Activated CD4-positive, alpha-beta T cell treated with anti-CD3 and anti-CD28 coated beads, Interleukin-2, Interleukin-6, amounts not matched to agents 100 ng/mL and 50 ng/mL, durations not matched to agents 16 hours and 8 hours (primary cell): ENCODE results near the gene WDR5.

Source experiments
- DNase-seq: peaks from one replicate; pipeline ENCODE4 v3.0.0-alpha.2; 2020

The WDR5 gene

DNA sequence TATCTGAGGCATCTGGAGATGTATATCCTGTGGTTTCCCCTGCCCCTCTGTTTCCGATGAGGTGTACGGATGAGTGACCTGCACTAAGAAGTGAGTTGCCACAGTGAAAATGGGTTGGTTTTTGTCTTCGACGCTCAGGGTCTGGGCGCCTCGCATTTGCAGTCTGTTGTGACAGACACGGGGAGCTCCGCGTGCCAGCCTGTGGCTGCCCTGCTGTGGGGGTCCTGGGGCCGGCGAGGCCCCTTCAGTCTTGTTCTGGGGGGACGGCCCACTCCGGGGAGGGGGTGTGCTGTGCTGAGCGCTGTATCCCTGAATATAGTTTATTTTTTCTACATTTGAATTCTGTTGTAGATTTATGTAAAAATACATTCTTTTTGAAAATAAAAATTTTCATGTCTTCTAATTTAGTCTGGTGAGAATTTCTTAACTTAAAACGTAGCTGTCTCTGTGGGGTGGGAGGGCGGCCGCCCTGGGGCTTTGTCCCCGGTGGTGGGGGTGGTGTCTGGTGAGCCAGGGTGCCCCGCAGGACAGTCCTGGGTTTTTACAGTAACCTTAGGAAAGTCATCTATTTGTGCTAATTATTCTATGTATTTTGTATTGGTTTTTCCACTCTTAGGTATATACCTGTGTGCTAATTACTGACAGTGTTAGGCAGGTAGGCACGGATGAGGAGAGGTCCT, 23.8 kb downstream of the WDR5 start:
- no peak for DNase-seq

DNA sequence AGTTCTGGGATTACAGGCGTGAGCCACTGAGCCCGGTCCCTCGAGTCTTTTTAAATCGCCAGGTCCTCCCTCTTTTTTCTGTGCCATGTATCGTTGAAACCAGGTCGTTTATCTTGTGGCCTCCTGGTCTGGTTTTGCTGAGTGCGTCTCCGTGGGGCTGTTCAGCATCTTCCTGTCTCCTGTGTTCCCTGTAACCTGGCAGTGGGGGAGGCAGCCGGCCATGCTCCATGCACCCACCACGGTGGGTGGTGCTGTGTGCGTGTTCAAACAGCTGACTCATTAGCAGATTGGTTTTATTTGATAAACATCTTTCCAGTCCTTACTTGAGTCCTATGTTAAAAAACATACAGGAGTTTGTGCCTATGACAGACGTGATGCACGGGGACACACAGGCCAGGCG, 25.8 kb downstream of the WDR5 start:
- DNase-seq = no peak

DNA sequence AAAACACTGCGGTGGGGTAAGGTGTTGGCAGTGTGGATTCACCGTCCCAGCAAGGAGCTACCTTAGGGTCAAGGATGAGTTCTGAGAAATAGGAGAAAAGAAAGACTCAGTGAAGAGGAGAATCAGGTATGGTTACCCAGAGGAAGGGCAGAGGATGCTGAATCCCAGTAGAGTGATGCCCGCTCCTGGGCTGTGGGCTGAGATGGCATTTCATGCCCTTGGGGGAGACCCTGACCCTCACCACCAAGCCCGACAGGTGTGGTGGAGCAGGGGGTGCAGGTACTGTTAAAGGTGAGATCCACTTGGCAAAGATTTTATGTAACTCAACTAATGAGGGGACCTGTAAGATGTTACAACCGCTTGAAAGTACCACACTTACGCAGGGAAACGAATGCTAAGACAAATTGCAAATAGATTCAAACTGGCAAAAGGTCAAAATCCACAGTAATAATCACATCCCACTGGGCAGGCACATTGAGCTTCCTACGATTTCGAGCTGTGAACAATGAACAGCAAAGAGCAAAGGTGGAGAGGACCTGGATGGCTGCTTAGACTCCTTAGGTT, 26.4 kb downstream of the WDR5 start:
- no peak for DNase-seq

DNA sequence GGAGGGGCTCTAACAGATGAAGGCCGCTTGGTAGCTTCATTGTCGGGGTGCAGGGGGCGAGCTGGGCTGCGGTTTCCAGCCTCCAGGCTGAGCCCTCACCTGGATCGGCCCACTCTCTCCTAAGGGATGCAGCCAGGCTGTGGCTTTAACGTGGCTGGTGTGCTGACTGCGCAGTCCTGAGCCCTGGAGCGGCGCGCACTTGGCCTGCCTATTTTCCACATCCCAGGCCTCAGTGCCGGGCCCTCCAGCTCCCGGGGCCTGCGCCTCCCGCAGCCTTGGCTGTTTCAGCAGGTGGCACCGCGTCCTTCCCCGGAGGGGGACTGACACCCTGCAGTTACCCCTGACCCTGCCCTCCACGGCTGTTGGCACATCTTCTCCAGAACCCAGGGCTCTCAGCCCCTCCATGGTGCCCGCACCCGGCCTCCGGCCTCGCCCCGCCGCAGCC, 27.1 kb downstream of the WDR5 start:
- DNase-seq = no peak

DNA sequence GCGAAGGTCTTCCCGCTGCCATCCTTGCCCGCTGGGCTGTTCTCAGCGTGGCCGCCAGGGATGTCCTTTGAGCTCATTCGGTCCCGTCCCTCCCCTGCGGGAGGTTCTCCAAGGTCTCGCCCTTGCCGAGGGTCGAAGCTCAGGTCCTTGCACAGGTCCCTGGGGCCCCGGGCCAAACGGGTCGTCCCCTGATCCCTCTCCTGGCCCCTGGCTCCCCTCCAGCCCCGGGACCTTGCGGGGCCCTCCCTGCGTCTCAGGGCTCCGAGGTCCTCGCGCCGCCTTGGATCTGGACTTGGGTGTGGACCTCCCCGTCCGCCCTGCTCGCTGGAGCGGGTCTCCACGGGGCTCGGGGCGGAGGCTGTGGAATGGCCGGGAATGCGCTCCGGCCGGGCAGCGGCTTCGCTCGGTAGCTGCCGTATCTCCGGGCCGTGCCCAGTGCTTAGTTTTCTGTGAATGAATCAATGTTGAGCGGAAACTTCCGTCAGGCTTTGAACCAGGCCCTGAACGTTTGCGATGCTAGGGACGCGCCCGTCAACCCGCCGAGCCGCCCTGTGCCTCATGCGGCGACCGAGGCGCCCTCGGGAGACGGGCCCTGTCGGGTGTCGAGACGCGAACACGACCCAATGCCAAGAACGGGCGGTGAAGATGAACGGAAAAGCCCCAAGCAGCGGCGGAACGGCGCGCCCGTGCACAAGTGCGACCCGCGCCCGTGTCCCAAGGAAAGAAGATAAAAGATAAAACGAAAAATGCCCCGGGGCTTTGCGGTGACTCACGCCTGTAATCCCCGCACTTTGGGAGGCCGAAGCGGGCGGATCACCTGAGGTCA, 27.7 kb downstream of the WDR5 start:
- peak; percentile 72 for DNase-seq

DNA sequence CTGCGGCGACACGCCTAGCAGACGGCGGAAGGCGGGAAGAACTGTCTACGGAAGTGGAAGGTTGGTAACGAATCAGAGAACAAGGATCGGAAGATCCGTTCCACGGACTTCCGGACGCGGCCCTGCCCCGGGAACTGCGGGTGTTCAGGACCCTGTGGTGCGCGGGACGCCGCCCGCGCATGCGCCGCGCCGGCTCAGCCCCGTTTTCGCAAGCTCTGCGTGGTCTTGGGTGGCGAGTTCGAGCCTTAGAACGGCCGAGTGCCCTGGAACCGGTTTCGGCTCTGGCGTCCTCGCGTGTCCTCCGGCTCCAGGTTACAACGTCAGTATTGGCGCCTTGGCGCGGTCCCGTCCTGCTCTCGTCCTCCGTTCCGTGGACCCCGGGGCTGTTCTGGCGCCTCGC, 29.0 kb downstream of the WDR5 start:
- no peak for DNase-seq

DNA sequence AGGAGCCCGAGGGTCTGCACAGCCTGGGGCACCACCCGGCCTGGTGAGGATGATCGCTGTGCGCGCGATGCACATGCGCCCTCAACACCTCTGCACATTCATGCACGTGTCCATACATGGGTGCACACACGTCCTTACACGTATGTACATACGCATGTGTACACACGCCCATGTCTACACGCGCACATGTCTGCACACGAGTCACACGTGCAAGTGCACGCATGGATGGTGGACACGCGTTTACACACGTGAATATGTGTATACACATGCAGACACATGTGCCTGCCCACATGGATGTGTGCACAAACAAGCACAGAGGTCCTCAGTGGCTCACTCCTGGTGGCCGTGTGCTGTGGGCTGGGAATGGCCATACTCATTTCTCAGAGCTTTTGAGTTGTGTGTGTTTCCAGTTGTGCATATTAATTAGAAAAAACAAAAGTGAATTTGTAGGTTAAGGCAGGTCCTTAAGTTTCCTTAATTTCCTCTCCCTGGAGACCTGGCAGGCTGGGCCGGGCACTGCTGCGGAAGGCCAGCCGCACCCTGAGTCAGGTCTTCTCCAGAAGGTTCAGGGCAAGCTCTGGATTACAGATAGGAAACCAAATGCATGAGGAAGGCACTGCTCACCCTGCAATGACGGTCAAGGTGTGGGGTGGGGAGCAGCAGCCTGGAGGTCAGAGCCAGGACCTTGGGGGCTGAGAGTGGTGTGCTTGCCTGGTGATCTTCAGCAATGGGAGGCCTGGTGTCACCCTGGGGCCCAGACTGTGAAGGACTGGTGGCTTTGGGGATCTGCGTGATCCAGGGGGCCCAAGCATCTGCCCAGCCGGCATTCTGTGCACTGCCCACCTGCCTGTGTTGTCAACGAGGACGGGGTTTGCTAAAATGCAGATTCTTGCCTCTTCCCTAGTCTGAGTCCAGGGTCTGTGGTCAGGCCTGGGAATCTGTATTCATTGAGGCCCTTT, 29.8 kb downstream of the WDR5 start:
- peak; percentile 41 for DNase-seq

DNA sequence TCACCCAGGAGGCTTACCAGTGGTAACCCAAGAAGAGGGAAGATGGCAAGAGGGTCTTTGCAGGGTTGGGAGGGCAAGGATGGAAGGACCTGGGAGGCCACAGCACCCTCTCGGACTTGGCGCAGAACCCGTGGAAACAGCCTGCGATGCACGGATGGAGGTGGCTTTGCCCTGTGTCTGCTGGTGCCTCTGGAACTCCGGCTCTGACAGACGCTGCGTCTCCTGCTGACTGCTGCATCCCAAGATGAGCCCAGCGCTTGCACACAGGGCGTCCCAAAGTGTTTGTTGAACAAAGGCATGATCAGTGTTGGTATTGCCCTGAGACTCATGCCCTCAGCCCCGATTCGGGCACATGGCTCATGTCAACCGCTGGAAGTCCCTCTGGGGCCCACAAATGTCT, 30.5 kb downstream of the WDR5 start:
- DNase-seq = no peak

DNA sequence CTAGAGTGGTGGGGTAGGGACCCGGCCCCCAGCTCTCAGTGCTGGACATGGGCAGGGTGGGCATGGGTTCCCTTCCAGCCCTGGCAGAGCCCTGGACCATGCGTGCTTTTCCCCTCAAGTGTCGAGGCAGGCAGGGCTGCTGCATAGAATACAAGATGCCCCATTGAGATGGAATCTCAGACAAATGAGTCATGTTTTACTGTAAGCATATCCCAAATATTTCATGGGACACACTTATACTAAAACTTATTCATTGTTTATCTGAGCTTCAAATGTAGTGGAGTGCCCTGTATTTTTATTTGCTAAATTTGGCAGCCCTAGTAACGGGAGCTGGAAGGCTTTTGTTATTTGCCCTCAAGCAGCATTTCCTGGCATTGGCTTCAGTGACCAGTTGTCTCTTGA, 31.6 kb downstream of the WDR5 start:
- no peak for DNase-seq

DNA sequence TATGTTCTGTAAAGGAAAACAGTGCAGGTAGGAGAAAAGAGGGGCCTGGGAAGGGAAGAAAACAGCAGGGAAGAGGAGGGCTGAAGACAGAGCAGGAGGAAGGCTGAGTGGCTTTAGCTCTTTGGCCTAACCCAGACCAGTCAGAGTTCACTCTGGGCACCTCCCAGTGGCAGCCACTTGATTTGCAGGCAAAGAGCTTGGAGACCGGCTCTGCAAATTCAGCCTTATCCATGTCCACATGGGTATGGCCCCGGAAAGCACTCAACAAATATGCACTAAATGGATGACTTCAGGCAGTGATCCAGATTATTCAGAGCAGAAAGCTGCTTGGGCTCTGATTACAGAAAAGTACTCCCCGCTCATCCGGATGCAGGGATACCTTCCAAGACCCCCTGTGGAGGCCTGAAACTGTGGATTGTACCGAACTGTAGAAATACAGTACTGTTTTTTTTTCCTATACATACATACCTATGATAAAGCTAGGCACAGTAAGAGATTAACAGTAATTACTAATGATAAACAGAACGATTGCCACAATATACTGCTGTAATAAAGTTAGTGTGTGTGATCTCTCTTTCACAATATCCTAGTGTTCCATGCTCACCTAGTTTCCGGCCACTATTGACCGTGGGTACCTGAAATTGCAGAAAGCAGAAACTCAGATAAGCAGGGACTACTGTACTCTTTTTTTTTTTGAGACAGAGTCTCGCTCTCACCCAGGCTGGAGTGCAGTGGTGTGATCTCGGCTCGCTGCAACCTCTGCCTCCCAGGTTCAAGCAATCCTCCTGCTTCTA, 33.1 kb downstream of the WDR5 start:
- no peak for DNase-seq

DNA sequence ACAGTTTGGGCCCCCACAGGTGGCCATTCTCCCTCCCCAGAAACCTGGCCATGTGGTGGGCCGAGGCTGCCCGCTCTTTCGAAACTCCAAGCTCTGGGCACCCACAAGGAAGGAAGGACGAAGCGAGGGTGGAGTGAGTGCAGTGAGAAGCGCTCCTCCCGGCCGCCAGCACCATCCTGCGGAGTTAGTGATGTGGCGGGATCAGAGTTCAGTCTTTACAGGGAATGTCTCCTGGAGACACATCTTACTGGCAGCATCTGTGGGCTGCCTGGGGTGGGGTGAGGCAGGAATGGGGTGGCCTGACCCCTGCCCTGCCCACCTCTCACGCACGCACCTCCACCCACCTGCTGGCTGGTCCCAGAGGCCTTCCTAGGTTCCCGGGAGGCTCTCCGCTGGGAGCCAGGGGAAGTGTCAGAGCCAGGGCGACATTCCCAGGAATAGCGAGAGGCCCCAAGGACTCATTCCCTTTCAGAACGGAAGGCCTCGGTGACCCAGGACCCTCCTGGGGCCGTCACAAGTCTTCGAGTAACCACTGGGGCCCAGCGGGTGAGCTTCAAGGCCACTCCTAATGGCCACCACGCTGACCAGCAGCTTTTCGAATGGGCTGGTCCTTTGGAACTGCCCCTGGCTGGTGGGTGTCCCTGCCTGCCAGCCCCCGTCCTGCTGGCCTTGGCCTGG, 34.0 kb downstream of the WDR5 start:
- DNase-seq = no peak

DNA sequence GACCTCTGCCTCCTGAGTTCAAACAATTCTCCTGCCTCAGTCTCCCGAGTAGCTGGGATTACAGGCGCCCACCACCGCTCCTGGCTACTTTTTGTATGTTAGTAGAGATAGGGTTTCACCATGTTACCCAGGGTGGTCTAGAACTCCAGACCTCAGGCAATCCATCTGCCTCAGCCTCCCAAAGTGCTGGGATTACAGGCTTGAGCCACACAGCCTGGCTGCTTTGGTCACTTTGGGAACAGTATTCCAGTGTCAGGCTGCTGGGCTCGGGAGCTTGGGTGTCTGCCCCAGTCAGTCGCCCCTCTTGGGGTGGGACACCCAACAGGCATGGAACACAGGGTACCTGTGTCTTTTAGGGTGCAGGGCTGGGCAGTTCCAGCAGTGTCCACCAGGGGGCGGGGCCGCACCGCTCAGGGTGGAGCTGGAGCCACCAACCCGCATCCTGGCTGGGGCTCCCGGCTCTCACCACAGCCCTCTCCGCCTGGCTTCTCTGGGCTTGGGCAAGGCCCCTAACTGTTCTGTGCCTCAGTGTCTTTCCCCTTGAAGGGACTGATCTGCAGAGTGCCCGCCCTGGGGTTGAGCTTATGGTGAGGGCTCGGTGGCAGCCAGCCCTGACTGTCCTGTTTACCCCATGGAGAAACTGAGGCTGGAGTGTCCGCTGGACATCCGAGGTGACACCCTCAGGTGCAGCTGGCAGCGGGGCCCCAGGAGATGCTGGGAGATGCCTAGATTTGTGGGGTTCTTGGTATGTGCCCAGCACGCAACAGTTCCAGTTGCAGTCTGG, 34.8 kb downstream of the WDR5 start:
- no peak for DNase-seq

DNA sequence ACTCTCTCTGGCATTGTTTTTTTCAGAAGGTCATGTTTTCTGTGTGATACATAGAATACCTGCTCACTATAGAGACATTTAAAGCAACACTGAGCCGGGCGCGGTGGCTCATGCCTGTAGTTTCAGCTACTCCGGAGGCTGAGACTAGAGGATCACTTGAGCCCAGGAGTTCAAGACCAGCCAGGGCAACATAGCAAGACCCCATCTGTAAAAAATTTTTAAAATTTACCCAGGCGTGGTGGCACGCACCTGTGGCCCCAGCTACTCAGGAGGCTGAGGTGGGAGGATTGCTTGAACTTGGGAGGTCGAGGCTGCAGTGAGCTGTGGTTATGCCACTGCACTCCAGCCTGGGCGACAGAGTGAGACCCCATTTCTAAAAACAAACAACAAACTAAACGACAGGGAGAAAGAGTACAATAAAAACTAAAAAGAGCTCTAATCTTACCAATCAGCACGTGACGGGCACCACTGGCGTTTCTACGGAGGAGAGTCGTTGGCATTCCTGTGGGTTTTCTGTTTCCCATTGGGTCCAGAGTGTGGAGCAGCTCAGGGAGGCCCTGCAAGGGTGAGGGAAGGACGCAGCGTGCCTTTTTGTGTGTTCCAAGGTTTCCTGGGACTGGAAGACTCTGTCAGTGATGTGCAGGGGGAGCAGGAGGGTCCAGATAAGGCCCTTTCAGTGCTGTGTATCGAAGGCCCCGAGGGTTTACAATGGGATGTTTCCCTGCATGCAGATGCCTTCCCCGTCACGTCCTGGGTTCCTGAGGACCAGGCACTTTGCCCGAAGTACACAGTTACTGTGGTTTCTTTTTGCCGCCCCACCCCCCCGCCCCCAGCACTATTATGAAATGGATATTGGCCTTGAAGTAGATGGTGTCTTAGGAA, 35.7 kb downstream of the WDR5 start:
- DNase-seq = no peak

DNA sequence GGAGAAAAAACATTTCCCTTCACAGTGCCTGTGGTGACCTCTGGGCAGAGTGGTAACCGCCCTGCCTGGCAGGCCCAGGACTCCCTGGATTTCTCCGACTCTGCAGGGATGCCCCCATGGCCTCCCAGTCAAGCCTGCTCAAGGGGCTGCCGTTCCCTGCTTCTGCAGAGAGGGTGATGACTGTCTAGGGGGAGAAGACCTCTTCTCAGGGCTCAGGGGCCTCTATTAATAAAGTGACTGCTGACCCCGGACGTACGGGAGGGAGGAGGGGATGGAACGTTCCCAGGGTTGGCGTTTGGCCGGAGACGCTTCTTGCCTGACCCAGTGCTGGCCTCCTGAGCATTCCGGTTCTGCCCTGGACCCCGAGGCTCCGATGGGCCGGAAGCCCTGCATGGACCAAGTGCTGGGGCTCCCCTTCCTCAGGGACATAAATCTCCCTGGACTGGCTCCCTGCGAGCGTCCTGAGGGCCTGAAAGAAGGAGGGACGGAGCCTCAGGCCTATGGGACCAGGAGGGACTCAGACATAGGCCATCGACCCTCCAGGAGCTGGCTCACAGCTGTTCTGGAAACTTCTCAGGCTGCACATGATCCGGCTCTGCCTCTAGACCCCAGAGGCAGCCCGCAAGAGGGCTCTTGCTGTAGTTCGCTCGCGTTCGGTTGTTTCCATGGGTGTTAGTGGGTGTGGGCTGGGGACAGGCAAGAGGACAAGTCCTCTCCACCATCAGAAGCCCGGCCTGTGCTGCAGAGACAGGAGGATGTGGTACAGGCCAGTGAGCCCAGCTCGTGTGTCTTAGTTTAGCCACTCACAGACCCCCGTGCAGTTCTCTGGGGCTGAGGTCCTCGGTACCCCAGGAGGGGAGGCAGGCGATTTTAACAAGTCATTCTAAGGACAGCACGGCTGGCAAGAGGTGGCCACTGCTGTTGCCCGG, 36.6 kb downstream of the WDR5 start:
- no peak for DNase-seq

DNA sequence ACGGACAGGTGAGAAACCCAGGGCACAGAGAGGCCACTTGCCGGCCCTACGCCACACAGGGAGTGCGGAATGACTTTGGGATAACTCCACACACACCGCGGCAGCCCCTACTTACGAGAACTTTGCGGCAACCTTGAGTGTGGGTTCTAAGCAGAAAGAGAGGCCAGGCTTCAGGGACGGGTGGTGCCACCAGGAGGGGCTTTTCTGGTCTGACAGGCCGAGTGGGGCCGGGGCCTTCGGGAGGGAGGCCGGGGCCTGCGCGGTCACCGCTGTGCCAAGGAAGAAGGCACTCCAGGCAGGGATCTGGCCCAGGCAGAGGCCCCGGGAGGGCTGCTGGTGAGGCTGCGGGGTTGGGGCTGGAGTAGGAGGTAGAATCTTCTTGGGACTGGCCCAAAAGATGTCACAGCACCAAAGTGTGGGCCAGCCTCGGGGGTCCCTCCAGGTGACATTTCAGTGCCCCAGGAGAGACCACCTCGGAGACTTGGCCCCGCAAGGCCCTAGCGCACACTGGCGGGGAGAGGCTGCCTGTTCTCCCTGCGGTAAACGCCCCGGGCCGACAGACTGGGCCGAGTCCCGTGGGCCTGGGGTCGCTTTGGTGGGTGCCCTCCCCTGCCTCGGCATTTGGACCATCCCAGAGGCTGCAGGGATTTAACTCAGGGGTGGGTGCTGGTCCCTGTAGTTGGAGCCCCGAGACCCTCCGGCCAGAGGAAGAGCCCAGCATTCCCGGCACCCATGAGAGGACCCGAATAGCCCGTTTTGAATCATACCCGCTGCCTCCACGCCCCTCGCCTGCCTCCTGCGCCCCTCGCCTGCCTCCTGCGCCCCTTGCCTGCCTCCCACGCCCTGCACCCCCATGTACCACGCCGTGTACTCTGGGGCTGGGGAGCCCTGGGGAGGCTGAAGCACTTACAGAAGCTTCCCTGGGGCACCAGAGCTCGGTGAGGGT, 37.5 kb downstream of the WDR5 start:
- no peak for DNase-seq

DNA sequence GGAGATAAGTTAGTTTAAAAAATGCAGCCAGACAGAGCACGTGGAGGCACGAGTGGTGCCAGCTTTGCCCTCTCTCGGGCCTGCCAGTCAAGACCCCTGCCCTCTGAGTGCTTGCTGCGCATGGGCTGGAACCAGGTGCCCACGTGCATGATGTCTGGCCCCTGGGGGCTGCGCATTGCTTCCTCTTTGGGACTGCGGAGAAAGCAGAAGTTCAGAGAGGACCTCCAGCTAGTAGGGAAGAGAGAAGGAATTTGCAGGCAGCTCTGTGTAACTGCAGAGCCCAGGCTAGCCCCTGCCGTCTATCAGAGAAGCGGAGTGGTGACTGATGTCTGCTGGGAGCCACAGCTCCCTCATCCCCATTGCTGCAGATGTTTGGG, 38.2 kb downstream of the WDR5 start:
- no peak for DNase-seq
